ENCODE results near the gene CFAP44. TPM values are rescaled to one million over a fixed set of nuclear protein-coding genes. Genes with fewer than 3 reads are reported as not detected.

Gene CFAP44
- total RNA-seq, result 1 to 10 TPM; 4.4 to 7.7 (median 6.9) TPM

DNA sequence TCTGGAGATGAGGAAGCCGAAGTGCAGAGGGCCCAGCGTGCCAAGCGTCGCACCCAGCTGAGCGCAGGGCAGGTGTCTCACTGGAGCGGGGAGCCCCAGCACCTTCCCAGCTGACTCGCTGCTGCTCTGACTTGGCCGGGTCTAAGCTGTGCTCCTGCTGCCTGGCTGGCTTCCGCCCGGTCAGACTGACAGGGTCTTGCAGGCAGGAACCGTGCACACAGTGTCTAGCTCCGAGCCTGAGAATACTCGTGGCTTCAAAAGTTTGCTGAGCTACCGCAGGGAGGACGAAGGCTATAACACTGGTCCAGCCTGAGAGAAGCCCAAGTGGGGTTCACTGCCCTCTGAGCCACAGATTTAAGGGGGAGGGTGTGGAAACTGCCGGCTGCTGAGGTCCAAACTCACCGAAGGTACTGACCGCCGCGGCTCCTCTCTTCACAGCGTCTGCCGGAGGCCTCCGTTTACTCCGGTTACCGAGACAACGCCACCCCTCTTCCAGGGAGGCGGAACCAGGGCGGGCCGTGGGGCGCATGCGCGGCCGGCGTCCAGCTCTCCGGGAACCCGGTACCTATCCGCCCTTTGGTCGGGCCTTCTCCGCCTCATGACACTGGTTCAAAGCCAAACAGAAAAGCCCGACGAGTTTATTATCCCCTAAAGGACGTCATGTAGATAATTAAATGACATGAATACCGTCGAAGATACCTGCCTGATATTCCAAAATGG lies at the start of gene CFAP44:
TSS of gene CFAP44 (minus strand) at position 443 of the 720 bp plus-strand sequence. CDS start 7,829 bp downstream, outside the sequence.
- no peak for TF ChIP-seq CTCF (IDR thresholded peaks at IDR 0.05; ENCODE audit: low read depth)

DNA sequence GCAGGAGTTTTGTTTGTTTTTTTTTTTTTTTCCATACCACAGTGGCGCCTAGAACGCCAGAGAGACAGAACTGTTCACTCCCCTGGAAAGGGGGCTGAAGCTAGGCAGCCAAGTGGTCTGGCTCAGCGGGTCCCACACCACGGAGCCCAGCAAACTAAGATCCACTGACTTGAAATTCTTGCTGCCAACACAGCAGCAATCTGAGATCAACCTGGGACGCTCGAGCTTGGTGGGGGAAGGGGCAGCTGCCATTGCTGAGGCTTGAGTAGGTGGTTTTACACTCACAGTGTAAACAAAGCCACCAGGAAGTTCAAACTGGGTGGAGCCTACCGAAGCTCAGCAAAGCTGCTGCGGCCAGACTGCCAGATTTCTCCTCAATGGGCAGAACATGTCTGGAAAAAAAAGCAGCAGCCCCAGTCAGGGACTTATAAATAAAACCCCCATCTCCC lies 43.9 kb upstream of the CFAP44 start:
- TF ChIP-seq CTCF (IDR thresholded peaks at IDR 0.05; ENCODE audit: low read depth), result no peak

DNA sequence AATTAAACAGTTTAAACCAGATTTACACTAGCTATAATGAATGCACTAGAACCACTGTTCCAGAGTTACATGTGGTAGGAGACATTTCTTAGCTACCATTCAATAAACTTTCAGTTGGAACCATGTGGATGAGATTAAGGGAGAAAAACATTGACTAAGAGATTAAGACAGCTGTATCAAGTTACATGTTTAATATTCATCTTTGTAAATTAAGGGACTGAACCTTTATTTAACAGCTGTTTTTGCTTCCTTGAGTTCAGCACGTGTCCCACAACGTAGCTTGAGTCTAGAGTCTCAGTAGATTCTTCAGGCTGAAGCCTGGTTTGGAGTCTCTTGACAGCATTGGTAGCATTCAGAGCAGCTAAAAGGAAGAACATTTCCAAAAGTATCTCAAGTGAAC lies 27.2 kb upstream of the CFAP44 start:
- TF ChIP-seq CTCF (IDR thresholded peaks at IDR 0.05; ENCODE audit: low read depth), result no peak

GRCh38 chr3:113461488-113461887 lies 20.2 kb upstream of the CFAP44 start:
- no peak for TF ChIP-seq CTCF (IDR thresholded peaks at IDR 0.05; ENCODE audit: low read depth)

GRCh38 chr3:113455446-113455845 lies 14.2 kb upstream of the CFAP44 start:
- no peak for TF ChIP-seq CTCF (IDR thresholded peaks at IDR 0.05; ENCODE audit: low read depth)

DNA sequence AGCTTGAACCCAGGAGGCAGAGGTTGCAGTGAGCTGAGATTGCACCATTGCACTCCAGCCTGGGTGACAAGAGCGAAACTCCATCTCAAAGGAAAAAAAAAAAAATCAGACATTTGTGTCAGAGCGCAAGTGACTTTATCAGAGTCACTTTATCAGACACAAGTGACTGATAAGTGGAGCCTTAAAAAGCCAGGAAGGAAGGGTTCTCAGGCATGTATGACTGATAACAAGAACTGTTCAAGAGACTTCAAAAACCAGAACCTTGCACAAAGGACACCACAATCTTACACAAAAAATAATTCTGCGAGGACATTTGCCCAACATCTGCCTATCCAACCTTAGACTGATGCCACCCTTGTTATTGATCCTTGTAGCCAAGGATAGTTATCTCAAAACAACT lies 13.3 kb upstream of the CFAP44 start:
- TF ChIP-seq CTCF (IDR thresholded peaks at IDR 0.05; ENCODE audit: low read depth), result no peak

DNA sequence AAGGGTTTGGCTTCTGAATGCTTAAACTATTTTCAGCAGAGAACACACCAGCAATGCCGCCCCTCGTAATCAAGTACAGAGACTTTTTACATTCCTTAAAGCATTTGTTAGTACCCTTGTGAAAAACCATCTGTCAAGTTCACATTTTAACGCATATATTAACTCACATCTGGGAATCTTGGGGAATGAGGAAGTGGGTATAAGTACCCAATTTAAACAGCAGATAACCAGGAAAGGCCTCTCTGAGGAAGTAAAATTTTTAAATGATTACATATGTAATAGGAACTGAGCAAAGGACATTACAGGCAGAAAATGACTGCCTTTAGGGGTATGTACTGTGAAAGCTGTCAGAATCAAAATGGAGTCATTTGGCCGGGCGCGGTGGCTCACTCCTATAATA lies 12.8 kb upstream of the CFAP44 start:
- TF ChIP-seq CTCF (IDR thresholded peaks at IDR 0.05; ENCODE audit: low read depth), result no peak
